ENCODE measurements around the gene CORIN.

The CORIN gene

DNA sequence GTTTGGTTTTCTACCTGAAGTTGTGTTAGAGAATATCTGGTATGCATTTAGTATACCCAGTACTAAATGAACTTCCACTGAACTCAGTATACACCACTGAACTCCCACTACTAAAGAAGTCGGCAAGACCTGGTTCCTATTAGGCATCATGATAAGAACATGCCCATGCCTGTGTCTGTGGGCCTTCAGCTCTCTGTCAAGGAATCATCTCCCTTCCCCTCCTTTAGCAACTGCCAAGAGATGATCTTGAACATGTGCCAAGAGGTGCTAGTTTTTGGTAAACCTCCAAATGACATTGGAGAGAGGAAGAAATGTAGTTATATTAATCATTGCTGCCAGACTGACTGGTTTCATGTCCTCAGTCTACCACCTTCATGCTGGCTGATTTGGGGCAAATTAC, 239.5 kb downstream of the CORIN start:
- TF ChIP-seq ISL1 (CRISPR knock-in tag; IDR thresholded peaks at IDR 0.05), result peak; percentile 28; the same call in 1 of the 2 replicates
- TF ChIP-seq TCF4 (CRISPR knock-in tag; IDR thresholded peaks at IDR 0.05; ENCODE audit: borderline replicate concordance), result peak; percentile 28; the same call in 1 of the 2 replicates
- TF ChIP-seq BACH2 (CRISPR knock-in tag; IDR thresholded peaks at IDR 0.05; ENCODE audit: borderline replicate concordance), result no peak
- ATAC-seq, result peak; percentile 89

DNA sequence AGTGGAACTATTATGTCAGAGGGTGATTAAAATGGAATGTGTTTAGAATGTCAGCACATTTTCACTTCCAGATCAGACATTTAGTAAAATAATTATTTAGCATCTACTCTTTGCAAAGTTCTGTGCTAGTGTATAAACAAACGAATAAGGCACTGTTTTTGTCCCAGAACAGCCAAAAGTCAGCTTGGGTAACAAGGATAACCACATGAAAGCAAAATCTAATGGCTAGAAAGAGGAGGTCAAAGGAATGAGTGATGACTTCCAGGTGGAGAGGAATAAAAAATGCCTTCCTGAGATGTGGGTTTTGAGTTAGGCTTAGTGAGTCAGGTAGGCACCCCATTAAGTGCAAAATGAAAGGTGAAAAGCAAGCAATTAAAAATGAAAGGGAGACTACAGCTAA, 240.2 kb downstream of the CORIN start:
- TF ChIP-seq, protein P1, sequence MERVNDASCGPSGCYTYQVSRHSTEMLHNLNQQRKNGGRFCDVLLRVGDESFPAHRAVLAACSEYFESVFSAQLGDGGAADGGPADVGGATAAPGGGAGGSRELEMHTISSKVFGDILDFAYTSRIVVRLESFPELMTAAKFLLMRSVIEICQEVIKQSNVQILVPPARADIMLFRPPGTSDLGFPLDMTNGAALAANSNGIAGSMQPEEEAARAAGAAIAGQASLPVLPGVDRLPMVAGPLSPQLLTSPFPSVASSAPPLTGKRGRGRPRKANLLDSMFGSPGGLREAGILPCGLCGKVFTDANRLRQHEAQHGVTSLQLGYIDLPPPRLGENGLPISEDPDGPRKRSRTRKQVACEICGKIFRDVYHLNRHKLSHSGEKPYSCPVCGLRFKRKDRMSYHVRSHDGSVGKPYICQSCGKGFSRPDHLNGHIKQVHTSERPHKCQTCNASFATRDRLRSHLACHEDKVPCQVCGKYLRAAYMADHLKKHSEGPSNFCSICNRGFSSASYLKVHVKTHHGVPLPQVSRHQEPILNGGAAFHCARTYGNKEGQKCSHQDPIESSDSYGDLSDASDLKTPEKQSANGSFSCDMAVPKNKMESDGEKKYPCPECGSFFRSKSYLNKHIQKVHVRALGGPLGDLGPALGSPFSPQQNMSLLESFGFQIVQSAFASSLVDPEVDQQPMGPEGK (CRISPR knock-in tag; IDR thresholded peaks at IDR 0.05; ENCODE audit: borderline replicate concordance), result no peak
- TF ChIP-seq ZNF70 (CRISPR knock-in tag; IDR thresholded peaks at IDR 0.05) (no peak), ZNF565 (CRISPR knock-in tag; conservative IDR thresholded peaks at IDR 0.05; ENCODE audit: low read depth) (no peak), GLIS3 (CRISPR knock-in tag; IDR thresholded peaks at IDR 0.05) (no peak), PPARA (CRISPR knock-in tag; IDR thresholded peaks at IDR 0.05; ENCODE audit: borderline replicate concordance) (no peak), OSR1 (CRISPR knock-in tag; IDR thresholded peaks at IDR 0.05) (no peak), ZNF8 (CRISPR knock-in tag; IDR thresholded peaks at IDR 0.05) (no peak), ESRRG (CRISPR knock-in tag; IDR thresholded peaks at IDR 0.05) (no peak), ZFP30 (CRISPR knock-in tag; IDR thresholded peaks at IDR 0.05) (no peak)
- TF ChIP-seq, protein P2, sequence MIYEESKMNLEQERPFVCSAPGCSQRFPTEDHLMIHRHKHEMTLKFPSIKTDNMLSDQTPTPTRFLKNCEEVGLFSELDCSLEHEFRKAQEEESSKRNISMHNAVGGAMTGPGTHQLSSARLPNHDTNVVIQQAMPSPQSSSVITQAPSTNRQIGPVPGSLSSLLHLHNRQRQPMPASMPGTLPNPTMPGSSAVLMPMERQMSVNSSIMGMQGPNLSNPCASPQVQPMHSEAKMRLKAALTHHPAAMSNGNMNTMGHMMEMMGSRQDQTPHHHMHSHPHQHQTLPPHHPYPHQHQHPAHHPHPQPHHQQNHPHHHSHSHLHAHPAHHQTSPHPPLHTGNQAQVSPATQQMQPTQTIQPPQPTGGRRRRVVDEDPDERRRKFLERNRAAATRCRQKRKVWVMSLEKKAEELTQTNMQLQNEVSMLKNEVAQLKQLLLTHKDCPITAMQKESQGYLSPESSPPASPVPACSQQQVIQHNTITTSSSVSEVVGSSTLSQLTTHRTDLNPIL (CRISPR knock-in tag; IDR thresholded peaks at IDR 0.05; ENCODE audit: low read depth), result no peak
- TF ChIP-seq, protein P3, sequence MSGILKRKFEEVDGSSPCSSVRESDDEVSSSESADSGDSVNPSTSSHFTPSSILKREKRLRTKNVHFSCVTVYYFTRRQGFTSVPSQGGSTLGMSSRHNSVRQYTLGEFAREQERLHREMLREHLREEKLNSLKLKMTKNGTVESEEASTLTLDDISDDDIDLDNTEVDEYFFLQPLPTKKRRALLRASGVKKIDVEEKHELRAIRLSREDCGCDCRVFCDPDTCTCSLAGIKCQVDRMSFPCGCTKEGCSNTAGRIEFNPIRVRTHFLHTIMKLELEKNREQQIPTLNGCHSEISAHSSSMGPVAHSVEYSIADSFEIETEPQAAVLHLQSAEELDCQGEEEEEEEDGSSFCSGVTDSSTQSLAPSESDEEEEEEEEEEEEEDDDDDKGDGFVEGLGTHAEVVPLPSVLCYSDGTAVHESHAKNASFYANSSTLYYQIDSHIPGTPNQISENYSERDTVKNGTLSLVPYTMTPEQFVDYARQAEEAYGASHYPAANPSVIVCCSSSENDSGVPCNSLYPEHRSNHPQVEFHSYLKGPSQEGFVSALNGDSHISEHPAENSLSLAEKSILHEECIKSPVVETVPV (CRISPR knock-in tag; IDR thresholded peaks at IDR 0.05), result no peak
- TF ChIP-seq, protein P4, sequence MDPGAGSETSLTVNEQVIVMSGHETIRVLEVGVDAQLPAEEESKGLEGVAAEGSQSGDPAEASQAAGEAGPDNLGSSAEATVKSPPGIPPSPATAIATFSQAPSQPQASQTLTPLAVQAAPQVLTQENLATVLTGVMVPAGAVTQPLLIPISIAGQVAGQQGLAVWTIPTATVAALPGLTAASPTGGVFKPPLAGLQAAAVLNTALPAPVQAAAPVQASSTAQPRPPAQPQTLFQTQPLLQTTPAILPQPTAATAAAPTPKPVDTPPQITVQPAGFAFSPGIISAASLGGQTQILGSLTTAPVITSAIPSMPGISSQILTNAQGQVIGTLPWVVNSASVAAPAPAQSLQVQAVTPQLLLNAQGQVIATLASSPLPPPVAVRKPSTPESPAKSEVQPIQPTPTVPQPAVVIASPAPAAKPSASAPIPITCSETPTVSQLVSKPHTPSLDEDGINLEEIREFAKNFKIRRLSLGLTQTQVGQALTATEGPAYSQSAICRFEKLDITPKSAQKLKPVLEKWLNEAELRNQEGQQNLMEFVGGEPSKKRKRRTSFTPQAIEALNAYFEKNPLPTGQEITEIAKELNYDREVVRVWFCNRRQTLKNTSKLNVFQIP (CRISPR knock-in tag; IDR thresholded peaks at IDR 0.05; ENCODE audit: borderline replicate concordance, low read depth), result no peak

DNA sequence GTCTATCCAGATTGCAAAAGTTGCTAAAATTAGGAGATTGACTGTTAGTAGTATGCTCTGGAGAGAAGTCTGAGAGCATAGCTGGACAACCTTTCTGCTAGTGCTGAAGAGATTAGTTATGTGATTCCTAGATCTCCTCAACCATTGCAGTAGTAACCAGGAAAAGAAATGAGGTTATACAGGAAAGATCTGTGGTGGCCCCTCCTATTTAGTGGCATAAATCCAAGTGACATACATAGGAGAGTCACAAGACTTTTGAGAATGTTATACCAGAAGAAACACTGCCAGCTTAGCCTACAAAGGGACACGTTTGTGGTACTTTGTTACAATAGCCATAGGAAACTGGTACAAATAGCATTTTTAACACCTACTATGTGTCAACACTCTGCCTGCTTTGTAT, 247.5 kb downstream of the CORIN start:
- TF ChIP-seq SNAI2 (CRISPR knock-in tag; IDR thresholded peaks at IDR 0.05) (no peak), PPARA (CRISPR knock-in tag; IDR thresholded peaks at IDR 0.05; ENCODE audit: borderline replicate concordance) (no peak), TCF4 (CRISPR knock-in tag; IDR thresholded peaks at IDR 0.05; ENCODE audit: borderline replicate concordance) (no peak), OSR1 (CRISPR knock-in tag; IDR thresholded peaks at IDR 0.05) (no peak), ZFP3 (CRISPR knock-in tag; IDR thresholded peaks at IDR 0.05) (no peak), ESRRG (CRISPR knock-in tag; IDR thresholded peaks at IDR 0.05) (no peak), RARB (CRISPR knock-in tag; IDR thresholded peaks at IDR 0.05) (no peak), ZFP30 (CRISPR knock-in tag; IDR thresholded peaks at IDR 0.05) (no peak), ISL1 (CRISPR knock-in tag; IDR thresholded peaks at IDR 0.05) (no peak), TOX (CRISPR knock-in tag; IDR thresholded peaks at IDR 0.05; ENCODE audit: borderline replicate concordance) (no peak), ZC3H10 (CRISPR knock-in tag; IDR thresholded peaks at IDR 0.05) (no peak)
- TF ChIP-seq, protein P1 (CRISPR knock-in tag; IDR thresholded peaks at IDR 0.05; ENCODE audit: borderline replicate concordance), result no peak
- TF ChIP-seq, protein P3 (CRISPR knock-in tag; IDR thresholded peaks at IDR 0.05), result no peak
- TF ChIP-seq, protein P2 (CRISPR knock-in tag; IDR thresholded peaks at IDR 0.05; ENCODE audit: low read depth), result no peak
- TF ChIP-seq, protein P4 (CRISPR knock-in tag; IDR thresholded peaks at IDR 0.05; ENCODE audit: borderline replicate concordance, low read depth), result no peak
- no peak for ATAC-seq

More for the DNA sequence above, 240.2 kb downstream of the CORIN start:
- no peak for ATAC-seq

All from SK-N-SH treated with all-trans-retinoic acid at 6 μM for 48 hours (cell line).